T1000 (cell line): ENCODE data around the gene FGD5.

ENCODE experiments used
- DNase-seq: peaks from one replicate; lab custom pipeline; 2025; ENCODE audit warnings: mixed read lengths; lab: John Stamatoyannopoulos, UW

FGD5 gene

DNA sequence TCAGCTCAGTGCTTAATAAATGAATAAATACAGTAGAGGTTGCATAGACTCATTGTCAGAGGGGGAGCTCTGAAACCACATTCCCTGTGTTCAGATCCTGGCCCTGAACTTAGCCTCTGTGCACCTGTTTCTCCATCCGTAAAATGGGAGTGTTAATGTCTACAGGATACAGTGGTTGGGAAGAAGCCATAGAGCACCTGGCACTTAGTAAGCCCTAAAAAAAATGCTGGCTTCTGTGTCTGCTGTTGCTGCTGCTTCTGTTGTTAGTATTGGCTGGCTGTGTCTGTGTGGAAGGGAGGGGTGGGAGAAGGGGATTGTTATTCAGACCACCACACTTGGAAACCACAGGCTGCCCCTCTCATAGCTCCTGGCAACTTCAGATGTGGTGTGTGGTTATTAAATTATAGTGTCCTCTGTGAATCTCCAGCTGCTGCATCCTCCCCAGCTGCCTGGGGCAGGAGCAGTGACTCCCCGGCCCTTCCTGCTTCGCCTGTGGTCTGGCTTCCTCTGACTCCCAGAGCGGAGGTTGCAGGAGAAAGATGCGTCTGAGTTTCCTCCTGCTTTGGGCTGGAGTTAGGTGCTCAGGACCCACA, 31.0 kb downstream of the FGD5 start:
- DNase-seq = no peak

DNA sequence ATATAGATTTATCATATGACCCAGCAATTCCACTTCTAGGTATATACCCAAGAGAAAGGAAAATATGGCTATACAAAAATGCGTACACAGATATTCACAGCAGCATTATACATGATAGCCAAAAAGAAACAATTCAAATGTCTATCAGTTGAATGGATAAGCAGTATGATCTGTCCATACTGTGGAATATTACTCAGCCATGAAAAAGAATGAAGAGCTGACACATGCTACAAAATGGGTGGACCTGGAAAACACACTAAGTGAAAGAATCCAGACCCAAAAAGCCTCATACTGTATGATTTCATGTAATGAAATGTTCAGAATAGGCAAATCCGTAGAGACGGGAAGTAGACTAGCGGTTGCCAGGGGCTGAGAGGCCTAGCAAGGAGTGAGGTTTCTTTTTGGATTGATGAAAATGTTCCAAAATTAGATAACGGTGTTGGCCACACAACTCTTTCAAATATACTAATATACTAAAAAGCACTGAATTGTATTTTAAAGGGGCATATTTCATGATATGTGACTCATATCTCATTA, 33.4 kb downstream of the FGD5 start:
- DNase-seq = no peak

DNA sequence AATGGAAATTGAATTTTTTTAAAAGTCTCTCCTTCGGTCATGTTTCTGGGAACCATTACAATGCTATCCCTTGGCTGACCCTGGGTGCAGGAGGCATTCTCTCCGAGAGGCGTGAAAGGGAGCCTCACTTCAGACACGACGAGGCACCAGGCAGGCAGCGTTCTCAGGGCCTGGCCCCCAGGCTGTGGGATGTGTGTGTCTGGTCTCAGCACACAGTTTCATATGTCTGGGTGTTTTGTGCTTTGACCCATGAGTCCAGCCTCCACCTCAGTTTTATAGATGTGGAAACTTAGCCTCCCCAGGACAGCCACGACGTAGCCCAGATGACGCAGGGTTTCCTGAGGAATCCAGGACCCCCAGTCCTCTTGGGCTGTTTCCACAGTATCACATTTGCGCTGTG, 34.0 kb downstream of the FGD5 start:
- no peak for DNase-seq

DNA sequence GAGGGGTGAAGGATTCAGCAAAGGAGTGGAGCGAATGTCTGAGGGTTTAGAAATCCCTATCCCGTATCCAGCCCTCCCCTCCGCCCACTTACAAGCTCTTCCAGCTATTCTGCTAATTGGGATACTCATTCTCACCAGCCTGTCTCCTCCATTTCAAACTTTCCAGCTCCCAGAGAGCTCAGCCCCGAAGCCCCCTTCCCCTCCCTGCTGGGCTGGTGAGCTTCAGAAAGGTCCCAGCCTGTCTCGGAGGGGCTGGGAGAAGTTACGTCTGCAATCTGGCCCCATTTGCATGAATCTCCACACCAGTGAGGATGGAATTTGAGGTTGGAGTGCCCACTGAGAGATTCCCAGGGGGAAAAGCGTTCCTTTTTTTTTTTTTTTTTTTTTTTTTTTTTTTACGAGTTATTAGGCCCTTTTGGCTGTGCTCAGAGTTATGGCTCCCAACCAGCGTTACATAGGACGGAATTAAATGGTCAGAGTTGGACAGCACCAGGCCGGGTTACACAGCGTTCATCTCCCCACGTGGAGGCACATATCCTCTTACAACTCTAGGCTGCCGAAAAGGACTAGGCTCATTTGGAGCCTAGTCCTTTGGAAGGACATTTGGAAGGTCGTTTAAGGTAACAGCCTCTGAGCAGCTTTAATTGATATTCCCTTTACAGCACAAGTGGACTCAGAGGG, 34.6 kb downstream of the FGD5 start:
- DNase-seq = no peak

DNA sequence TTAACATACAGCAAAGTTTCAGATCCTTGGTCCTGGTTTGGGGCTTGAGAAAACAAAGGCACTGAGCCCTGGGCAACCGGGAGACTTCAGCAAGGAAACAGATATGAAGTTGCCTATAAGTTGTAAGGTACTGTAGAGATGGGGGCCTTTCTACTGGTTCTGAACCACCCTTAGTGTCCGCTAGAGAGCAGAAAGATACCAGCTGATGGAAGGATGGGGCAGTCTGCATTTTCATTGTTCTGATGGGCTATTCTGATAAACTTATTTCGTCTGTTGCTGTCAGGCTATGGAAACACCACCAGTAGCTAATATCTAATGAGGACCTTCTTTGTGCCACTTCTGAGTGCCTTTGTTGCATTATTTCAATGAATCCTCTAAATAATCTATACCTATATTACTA, 38.7 kb downstream of the FGD5 start:
- DNase-seq = no peak

DNA sequence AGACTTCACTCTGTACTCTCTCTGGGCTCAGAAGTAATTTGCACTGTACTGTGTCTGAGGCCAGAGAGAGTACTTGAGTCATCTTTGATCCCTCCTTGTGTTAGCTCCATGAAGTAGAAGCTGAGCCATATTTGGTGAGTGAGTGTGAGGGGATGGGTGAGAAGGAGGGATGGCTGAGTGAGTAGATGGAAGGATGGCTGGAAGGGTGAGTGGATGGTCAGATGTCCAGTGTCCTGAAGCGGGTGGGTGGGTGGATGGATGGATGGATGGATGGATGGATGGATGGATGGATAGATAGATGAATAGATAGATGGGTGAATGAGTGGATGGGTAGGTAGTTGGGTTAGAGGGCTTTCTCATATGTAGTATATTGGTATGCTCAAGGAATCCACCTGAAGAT, 39.3 kb downstream of the FGD5 start:
- DNase-seq = no peak

DNA sequence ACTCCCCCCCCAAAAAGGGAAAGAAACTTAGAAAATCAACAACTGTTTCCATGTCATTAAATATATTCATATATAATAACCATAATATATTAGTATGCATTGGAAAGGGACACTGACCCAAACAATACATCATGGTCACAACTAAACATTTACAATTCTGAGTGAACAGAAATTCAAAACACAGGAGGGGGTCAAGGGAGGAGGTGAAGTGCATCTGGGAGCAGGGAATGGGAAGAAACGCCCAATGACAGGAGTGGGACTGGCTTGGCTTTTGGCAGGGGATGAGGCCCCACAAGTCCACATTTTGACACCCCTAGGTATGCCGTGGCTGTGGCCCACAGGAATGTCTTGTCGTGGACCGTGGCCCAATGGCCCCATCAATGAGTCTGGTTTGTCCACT, 41.1 kb downstream of the FGD5 start:
- DNase-seq = no peak

DNA sequence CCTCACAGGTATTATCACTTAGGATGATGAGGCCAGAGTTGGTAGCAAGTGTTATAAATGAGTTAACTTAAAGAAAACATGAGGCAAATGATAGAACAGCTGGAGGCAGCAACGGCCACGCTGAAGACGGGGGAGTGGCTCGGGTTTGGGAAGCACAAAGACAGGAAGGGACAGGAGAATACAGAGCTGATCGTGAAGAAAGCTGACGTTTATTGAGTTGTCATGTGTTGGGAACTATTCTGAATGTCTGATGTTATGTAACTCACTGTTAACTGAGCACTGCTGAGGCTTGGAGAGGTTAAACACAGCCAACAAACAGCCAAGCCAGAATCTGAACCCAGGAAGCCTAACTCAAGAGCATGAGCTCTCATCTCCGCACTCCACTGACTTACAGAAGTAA, 42.3 kb downstream of the FGD5 start:
- no peak for DNase-seq

DNA sequence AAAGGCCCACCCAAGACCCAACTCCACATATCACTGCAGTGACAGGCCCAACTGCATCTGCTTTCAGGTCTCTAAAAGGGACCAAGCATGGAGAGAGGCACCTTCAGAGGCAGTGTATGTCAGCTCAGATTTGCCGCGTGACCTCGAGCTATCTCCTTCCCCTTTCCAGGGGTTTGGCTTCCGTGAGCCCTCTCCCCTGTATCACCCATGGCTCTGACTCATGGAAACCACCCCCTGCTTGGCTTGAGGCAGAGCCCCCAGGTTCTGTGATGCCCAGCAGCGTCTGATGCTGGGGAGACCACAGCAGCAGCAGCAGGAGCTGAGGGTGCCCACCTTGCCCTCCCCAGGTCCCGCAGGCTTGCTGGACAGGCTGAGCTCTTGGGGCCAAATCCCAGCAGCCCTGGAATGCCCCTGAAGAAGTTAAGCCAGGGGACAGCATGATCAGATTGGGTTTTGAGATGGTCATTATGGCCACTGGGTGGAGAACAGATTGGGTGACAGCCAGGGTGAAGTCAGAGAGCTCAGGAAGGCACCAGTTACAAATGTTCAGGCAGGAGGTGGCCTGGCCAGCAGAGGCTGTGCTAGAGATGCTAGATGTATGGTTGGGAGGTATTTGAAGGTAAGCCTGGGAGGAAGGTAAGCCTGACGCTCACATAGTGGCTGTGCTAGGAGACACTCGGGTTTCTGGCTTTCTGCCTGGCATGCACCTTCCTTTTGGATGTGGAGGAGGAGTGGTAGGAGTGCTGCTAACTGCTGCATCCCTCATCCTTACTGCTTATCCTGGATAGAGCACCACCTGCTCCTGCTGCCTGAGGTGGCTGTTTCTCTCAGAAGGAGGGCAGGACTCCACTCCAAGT, 42.9 kb downstream of the FGD5 start:
- no peak for DNase-seq

DNA sequence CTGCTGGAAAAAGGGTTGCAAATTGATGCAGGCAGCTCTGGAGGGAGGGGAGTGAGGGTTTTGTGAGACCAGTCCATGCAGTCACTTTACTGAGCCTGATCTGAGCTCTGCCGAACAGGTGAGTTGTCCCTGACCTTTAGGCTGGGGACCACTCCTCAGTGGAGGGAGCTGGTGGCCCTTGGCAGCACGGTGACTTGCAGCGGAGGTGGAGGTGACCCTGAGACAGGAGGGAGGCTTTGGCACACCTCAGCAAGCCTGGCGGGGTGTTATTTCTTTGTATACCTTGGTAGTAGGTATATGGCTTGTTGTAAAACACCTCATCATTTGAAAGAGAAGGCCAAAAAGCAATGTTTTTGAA, 43.5 kb downstream of the FGD5 start:
- no peak for DNase-seq

DNA sequence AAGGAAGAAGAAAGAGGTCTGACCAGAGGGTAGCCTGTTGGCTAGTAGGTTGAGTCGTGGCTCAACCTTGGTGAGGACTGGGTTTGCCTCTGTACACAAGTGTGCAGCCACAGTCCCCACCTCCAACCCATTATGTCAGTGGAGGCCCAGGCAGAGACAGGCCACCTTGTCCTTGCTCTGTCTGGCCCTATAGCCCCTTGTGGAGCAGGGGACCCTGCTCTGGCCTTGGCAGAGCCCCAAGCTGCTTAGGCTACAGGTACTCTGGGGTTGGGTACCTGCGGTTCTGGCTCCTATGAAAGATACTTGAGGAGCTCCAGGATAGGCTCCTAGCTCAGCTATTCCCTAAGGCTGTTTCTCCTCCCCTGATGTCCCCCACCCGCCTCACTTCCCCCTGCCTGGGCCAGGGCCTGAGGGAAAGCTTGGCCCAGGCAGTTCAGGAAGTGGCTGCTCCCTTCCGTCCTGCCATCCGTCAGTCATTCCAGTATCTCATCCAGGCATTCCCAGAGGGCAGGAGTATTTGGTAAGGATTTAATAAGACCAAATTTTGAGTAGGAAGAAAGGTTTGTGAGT, 44.0 kb downstream of the FGD5 start:
- no peak for DNase-seq

DNA sequence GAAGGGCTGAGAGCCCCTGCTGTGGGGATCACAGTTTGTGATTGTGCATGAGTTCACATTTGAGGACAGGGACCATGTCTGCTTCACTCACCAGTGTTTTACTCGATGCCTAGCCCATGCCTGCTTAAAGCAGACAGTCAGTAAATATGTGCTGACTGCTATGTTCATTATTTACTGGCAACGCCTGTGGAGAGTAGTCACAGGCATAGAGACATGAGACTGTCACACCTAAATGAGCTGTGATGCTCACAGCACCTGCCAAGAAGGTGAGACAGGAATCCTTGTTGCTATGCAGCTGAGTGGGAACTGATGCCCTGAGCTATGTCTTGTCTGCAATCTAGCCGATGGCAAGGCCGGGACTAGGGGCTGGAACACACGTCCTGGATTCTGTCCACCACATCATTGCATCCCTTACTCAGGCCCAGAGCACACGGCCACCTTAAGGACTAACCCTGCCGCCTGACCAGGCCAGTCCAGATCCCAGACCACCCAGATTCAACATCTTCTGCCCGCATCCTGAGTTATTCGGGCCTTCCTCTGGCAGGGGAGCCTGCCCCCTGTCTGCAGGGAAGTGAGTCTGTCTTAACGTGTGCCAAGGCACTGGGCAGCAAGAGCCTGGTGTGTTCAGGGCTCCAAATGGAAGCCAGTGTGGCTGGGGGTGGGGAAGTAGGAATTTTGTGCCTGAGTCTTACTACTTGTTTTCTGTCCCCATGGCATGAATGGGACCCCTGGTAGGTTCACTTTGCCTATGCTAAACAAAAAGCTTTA, 44.8 kb downstream of the FGD5 start:
- no peak for DNase-seq

DNA sequence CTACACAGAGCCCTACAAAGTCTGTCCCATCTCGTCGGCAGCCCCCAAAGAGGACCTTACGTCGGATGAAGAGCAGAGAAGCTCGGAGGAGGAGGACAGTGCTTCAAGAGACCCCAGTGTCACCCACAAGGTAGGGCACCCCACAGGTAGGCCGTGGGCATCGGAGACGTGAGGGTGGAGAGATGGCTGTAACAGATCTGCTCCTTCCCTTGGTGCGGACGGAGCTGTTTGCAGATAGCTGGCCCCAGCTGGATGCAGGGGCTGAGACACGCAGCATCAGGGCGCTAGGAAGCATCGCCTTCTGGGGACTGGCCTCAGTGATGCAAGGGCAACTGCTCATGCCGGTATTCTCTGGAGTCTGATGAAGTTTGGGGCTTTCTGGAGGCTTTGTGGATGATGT, 45.4 kb downstream of the FGD5 start:
- DNase-seq = no peak

DNA sequence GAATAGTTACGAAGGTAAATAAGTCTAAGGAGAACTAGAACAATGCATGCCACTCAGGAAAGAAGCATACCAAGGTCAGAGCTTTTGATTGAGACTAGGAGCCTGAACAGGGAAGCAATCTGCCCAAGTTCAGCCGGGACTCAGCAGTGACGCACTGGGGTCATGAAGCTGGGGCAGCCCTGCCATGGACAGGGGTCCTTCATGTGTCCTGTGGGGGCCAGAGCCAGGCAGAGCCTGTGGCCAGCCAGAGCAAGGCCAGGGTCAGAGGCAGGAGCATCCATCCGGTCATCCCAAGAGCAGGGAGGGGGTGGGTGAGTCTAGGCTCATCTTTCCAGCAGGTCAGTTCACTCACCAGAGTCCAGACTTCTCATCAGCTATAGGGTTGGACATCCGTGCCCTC, 47.9 kb downstream of the FGD5 start:
- no peak for DNase-seq

DNA sequence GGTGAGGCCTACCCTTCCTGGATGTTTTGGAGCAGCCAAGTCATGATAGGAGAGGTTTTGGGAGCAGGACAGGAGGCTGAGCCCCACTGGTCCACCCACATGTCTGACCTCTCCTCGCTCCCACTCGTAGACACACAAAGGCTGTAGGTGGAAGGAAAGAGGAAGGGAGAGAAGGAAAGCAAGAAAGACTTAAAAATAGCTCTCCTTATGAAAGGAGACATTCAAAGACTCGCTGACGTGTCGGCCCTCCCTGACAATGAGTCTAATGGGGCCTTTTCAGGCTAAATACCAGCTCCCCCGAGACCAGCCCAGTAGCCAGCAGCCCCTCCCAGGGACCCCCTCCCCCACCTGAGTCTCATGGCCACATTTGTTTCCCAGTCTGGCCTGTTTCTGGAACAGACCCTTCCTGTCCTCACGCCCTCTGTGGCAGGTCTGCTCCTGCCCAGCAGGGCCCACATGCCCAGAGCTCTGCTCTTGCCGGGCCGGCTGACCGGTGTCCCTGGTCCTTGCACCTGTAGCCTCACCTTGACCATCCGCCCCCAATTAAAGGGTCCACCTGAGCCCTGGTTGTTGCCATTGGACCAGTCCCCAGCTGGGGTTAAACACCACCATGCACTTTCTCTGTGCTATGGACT, 49.3 kb downstream of the FGD5 start:
- no peak for DNase-seq

DNA sequence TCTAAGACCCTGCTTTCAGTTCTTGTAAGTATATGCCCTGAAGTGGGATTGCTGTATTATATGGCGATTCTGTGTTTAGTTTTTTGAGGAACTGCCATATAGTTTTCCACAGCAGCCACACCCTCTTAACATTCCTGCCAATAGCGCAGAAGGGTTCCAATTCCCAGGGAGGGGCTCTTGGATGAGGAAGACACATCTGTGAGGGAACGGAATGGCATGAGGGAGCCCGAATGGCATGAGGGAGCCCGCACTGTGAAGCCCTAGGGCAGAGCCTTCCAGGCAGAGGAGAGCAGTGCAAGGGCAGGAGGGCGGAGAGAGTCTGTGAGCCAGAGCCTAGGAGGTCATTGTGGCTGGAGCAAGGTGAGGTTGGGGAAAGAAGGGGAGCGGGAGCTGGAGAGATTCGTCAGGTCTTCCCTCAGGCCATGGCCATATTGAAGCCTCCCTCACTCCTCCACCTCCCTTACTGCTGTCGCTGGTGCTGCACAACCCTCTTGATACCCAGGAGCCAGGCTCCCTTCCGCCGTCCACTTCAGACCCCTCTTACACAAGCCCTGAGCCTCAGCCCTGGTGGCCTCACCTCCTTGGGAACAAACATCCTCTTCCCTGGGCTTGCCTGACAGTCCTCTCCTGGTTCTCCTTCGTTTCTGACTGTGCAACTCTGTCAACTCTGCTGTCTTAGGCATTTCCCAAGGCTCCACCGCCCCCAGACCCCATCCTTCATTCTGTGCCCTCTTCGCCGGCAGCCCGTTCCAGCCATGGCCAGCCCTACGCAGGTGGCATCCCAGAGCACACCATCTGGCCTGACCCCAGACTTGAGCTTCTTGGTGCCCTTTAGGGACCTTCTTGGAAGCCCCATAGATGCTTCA, 51.4 kb downstream of the FGD5 start:
- DNase-seq = no peak

DNA sequence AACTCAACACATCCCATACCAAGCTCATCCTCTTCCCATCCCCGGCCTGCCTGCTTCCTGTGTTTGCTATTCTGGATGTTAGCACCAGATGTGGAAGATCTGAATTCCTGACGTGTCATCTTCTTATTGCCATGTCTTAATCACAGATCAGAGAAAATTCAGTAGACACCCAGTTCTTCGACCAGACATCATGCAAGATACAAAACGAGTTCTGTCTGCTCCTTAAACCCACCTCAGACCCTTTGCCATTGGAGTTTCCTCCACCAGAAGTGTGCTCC, 52.0 kb downstream of the FGD5 start:
- DNase-seq = no peak

DNA sequence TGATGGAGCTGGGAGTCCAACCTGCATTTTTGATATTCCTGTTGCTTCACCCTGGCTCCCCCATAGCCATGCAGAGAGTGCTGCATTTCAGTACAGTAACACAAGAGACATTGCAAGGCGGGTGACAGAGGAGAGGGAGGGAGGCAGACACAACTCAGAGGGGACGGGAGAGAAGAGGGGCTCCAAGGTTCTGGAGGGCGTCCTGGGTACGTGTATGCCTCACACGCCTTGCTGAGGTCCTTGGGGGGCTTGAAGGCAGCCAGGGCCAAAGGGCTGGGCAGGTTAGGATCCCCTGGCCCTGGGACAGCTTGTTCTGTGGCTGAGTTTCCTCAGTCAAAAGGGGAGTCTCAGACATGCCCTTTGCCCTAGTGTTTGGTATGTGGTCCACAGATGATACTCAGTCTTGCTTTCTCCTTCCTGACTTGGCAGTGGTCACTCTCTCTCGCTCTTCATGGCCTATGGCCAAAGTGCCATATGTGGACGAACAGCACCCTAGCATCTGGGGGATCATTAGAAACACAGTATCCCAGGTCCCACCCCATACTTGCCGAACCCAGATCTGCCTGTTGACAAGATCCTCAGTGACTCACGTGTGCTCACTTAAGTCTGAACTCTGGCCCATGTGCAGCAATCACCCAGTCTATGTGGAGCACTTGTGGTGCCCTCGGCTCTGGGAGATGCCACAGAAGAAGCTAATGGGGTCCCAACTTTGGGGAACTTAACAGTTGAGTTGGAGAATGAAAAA, 52.9 kb downstream of the FGD5 start:
- DNase-seq = no peak

DNA sequence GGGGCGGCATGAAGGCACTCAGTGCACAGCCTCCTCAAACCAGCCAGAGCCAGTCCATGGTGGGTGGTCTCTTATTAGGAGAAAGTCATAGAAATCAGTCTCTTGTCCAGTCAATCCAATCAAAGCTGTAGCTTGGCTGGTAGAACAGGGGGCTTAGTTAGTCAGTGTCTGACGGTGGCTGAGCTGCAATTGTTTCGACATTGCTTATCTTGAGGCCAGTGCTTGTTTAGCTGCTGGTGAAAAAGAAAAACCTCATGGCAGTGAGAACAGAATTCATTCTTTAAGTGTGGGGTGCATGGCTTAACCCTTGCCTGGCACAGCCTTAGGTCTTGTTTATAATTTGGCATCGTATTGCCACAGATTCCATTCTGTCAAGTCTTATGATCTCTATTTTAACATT, 53.9 kb downstream of the FGD5 start:
- DNase-seq = no peak

DNA sequence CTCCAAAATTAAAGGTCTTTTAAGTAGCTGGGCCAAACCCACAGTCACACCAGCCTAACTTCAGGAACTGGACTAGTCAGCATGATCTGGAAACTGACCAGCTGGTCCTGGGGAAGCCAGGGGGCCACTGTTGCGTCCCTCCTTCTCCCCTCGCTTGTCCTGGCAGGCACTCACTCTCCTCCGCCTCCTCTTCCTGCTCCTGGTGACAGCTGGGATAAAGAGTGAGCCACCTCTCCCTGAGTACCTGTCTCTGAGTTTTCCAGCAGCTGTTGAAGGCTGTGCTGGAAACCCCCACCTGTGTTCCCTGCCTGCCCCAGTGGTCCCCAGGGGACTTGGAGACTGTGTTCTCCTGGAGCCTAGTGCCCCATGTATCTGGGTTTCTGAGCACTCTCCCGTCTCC, 56.0 kb downstream of the FGD5 start:
- DNase-seq = no peak
